Measurements from ENCODE around the gene INSR. TPM values are rescaled to one million over a fixed set of nuclear protein-coding genes. Genes with fewer than 3 reads are reported as not detected.

INSR gene
- total RNA-seq: 10 to 100 TPM; 46.0 to 97.6 (median 68.3) TPM

DNA sequence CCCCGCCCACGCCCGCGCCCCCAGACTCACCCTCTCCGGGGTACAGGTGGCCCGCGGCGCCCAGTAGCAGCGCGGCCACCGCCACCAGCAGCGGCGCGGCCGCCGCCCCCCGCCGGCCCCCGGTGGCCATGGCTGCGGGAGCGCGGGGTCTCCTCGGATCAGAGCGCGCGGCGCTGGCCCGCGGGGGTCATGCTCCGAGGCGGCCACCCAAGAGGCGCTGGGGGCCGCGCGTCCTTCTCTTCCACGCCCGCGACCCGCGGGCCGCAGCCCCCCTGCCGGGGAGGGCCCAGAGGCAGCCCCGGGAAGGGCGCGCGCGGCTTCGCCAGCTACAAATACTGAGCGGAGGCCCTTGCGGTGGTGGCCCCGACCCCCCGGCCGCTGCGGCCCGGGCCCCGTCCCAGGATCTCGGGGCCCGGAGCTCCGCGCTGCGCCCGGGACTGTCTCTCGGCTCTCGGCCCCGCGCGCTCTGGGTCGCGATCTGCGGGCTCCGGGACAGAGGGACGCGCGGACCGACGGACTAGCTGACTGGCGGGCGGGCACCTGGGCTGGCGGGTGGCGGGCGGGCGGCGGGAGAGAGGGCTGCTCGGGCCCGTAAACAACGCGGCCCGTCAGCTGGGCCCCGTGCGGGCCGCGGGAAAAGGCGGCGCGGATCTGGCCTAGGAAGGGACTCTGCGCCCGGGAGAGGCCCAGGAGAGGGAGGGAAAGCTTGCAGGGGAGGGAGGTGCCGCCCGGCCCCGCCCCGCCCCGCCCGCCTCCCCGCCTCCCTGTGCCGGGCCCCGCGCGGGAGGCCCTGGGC is at the start of gene INSR:
TSS of gene INSR (minus strand) at position 653 of the 796 bp plus-strand sequence. CDS start at position 130, 523 bp downstream.
- Histone ChIP-seq H3K4me3 (peak within 1 kb of the TSS; percentile 59 to 100), H3K9me3 (no peaks in the 10 kb centered on the region), H3K36me3 (no peaks in the 10 kb centered on the region), H3K27ac (peak within 1 kb of the TSS; percentile 96 to 99), H3K27me3 (no peaks in the 10 kb centered on the region), H3K4me1 (peaks cover 0 to 4% of the 10 kb centered on the region in 2 donors)
- TF ChIP-seq POLR2A (IDR thresholded peaks at IDR 0.05): peak; percentile 68 to 91
- TF ChIP-seq, protein P1, sequence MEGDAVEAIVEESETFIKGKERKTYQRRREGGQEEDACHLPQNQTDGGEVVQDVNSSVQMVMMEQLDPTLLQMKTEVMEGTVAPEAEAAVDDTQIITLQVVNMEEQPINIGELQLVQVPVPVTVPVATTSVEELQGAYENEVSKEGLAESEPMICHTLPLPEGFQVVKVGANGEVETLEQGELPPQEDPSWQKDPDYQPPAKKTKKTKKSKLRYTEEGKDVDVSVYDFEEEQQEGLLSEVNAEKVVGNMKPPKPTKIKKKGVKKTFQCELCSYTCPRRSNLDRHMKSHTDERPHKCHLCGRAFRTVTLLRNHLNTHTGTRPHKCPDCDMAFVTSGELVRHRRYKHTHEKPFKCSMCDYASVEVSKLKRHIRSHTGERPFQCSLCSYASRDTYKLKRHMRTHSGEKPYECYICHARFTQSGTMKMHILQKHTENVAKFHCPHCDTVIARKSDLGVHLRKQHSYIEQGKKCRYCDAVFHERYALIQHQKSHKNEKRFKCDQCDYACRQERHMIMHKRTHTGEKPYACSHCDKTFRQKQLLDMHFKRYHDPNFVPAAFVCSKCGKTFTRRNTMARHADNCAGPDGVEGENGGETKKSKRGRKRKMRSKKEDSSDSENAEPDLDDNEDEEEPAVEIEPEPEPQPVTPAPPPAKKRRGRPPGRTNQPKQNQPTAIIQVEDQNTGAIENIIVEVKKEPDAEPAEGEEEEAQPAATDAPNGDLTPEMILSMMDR (IDR thresholded peaks at IDR 0.05): peak in 2 of 4 experiments; percentile 9
- DNase-seq: peak; percentile 89 to 94
- intact Hi-C loops (cut with DNase I; ENCODE audit: low total_unique reads): loop anchor here (5.0 kb wide), 1 partner anchor 97 kb away; no protein-coding TSS in a partner anchor

DNA sequence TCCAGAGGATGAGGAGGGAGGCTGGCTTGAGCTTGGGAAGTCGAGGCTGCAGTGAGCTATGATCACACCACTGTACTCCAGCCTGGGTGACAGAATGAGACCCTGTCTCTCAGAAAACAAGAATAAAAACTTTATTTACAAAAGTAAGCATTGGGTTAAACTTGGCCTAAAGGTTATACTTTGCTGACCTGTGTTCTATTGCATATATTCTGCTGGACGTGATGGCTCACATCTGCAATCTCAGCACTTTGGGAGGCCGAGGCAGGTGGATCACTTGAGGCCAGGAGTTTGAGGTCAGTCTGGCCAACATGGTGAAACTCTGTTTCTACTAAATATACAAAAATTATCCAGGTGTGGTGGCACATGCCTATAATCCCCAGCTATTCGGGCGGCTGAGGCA is 47.9 kb upstream of the INSR start:
- no peak for DNase-seq
- Histone ChIP-seq H3K36me3 (no peaks in the 10 kb centered on the region), H3K27ac (no peak overlapping the region), H3K4me3 (no peak overlapping the region), H3K27me3 (no peaks in the 10 kb centered on the region), H3K4me1 (no peaks in the 10 kb centered on the region), H3K9me3 (no peaks in the 10 kb centered on the region)
- intact Hi-C loops (cut with DNase I; ENCODE audit: low total_unique reads): loop anchor here (10.0 kb wide), 1 partner anchor 197 kb away; no protein-coding TSS in a partner anchor
- TF ChIP-seq, protein P1 (IDR thresholded peaks at IDR 0.05): no peak
- TF ChIP-seq POLR2A (IDR thresholded peaks at IDR 0.05): no peak

DNA sequence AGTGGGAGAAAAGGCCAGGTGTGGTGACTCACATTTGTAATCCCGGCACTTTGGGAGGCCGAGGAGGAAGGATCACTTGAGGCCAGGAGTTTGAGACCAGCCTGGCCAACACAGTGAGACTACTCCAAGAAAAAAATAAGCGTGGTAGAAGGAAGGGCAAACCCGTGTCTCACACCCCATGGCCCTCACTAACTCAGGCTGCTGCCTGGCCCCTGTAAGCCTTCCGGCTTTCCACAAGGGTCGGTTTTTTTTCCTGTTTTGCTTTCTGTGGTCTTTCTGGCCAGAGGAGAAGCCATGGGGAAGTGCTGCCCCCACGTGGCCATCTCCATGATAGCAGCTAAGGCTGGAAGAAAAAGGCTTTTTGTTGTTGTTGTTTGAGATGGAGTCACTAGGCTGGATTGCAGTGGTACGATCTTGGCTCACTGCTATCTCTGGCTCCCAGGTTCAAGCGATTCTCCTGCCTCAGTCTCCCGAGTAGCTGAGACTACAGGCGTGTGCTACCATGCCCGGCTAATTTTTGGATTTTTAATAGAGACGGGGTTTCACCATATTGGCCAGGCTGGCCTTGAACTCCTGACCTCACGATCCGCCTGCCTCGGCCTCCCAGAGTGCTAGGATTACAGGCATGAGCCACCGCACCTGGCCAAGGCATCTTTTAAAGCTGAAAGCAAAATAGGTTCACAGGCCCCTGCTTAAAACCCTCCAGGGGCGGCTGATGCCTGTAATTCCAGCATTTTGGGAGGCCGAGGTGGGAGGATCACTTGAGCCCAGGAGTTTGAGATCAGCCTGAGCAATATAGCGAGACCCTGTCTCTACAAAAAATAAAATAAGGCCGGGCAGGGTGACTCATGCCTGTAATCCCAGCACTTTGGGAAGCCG is 47.0 kb upstream of the INSR start:
- no peak overlapping the region for H3K4me3 ChIP-seq
- intact Hi-C loops (cut with DNase I; ENCODE audit: low total_unique reads): loop anchor here (2.0 to 10.0 kb wide), 2 partner anchors 196 to 238 kb away; no protein-coding TSS in a partner anchor
- H3K27ac ChIP-seq: peak overlapping the region; percentile 27 to 36
- TF ChIP-seq, protein P1 (IDR thresholded peaks at IDR 0.05): peak; percentile 94 to 97 (median 96)
- no peak for TF ChIP-seq POLR2A (IDR thresholded peaks at IDR 0.05)
- H3K9me3 ChIP-seq: no peaks in the 10 kb centered on the region
- no peaks in the 10 kb centered on the region for H3K27me3 ChIP-seq
- no peaks in the 10 kb centered on the region for H3K36me3 ChIP-seq
- peak; percentile 85 to 87 for DNase-seq
- no peaks in the 10 kb centered on the region for H3K4me1 ChIP-seq

DNA sequence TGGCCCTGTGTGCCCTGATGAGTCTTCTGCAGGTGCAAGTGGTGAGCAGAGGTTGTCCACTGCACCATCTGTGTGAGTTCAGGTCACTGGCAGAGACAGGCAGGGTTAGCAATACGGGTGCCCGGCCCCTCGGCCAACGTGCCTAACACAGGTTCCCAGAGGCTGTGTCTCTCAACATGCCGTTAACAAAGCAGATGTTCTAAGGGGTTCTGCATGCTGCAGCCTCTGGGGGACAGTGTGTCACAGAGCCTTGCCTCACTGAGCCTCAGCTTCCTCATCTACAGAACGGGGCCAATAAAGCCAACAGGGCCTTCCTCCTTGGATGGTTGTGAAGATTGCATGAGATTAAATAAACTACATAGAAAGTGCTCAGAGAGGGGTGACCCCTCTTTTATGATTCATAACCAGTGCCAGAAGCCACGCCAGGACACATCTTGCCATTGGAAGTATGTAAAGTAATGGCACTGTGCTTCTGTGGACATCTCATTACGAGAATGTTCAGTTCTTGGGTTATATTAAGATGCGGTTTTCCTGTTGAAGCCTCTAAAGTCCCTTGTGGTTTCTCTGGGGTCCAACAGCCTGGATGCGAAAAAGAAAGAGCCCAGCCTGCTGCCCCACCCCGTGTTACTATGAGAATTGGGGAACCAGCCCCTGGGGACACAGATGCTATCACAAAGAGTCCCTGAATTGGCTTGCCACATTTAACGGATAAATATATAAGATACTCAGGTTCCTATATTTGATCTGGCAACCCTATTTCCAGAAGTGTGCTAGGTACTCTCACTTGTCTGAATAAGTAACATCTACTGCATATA is 43.4 kb upstream of the INSR start:
- TF ChIP-seq, protein P1 (IDR thresholded peaks at IDR 0.05): no peak
- no peak for TF ChIP-seq POLR2A (IDR thresholded peaks at IDR 0.05)
- intact Hi-C loops (cut with DNase I; ENCODE audit: low total_unique reads): no loop called here

More for the DNA sequence above, 43.4 kb upstream of the INSR start:
- Histone ChIP-seq H3K9me3 (no peaks in the 10 kb centered on the region), H3K4me1 (no peaks in the 10 kb centered on the region), H3K4me3 (no peak overlapping the region), H3K27ac (no peak overlapping the region), H3K27me3 (no peaks in the 10 kb centered on the region), H3K36me3 (no peaks in the 10 kb centered on the region)
- DNase-seq: no peak
